Endothelial cell of umbilical vein (primary cell): ENCODE results near the gene KRT8. TPM values are rescaled to one million over a fixed set of nuclear protein-coding genes. Genes with fewer than 3 reads are reported as not detected.

Experiments used
- BruUV-seq: library from RNA; stranded (reverse); fragments of 400-500 nt; replicated peaks from 2 replicates; lab custom pipeline; 2021; lab: Mats Ljungman, UMichigan
- CTCF ChIA-PET: fragments of 300-600, 350-600 bp; sonication (Branson Sonifier 250); formaldehyde crosslinking; loops from one replicate; lab custom pipeline; 2021; ENCODE audit warnings: antibody characterized with exemption, inconsistent platforms; lab: Charles Lee
- POLR2A ChIA-PET: fragments of 300-600, 350-600 bp; sonication (Branson Sonifier 250); formaldehyde crosslinking; loops from one replicate; lab custom pipeline; 2021; ENCODE audit warnings: antibody characterized with exemption, inconsistent platforms; lab: Charles Lee
- DNase-seq: peaks from one replicate; pipeline ENCODE4 v3.0.0-alpha.2; 2011; ENCODE audit warnings: low read depth, low spot score
- FAIRE-seq: peaks from 2 replicates; lab custom pipeline; 2011; peaks lifted over from hg19 to GRCh38; lab: Jason Lieb, UNC
- H2AFZ ChIP-seq: 2 replicates; pipeline ENCODE4 v1.6.0; 2012; ENCODE audit warnings: low read depth, low read length, control low read depth, inconsistent platforms
- H3K27ac ChIP-seq: 2 replicates; pipeline ENCODE4 v1.5.1; 2011; ENCODE audit warnings: low read depth, mild to moderate bottlenecking, control low read depth, low read length, moderate library complexity; ENCODE audit not compliant: insufficient read depth
- H3K27me3 ChIP-seq, 2 experiments: 2 replicates each; pipeline versions ENCODE4 v1.6.0 to v1.6.1; 2011; ENCODE audit warnings: low read length in 2 of 2, mixed read lengths in 1 of 2; ENCODE audit not compliant: control insufficient read depth in 2 of 2, insufficient read depth in 2 of 2
- H3K36me3 ChIP-seq, 2 experiments: 2 replicates in 1 of 2; 3 replicates in 1 of 2; pipeline ENCODE4 v1.5.1; 2011; ENCODE audit warnings: low read length in 2 of 2, mild to moderate bottlenecking in 1 of 2, moderate library complexity in 1 of 2; ENCODE audit not compliant: control insufficient read depth in 2 of 2, insufficient read depth in 2 of 2; ENCODE audit errors: extremely low read depth in 1 of 2
- H3K4me1 ChIP-seq: 3 replicates; pipeline ENCODE4 v1.5.1; 2011; ENCODE audit warnings: mild to moderate bottlenecking, low read length; ENCODE audit not compliant: control insufficient read depth, insufficient read depth; ENCODE audit errors: extremely low read depth
- H3K4me2 ChIP-seq: 2 replicates; pipeline ENCODE4 v1.6.1; 2011; ENCODE audit warnings: low read length, control low read depth, mixed read lengths; ENCODE audit not compliant: insufficient read depth
- H3K4me3 ChIP-seq, 3 experiments: fragments of 200-600 bp in 1 of 3; sonication (generic), shearing (Covaris generic) in 1 of 3; replicated peaks in 1 of 3; 2 replicates each; pipeline ENCODE4 v1.5.1; 2011 to 2016; ENCODE audit warnings: control low read depth in 3 of 3, low read length in 3 of 3, mild to moderate bottlenecking in 2 of 3, inconsistent platforms in 1 of 3, low read depth in 1 of 3, moderate library complexity in 1 of 3; ENCODE audit not compliant: insufficient read depth in 1 of 3
- H3K79me2 ChIP-seq: 2 replicates; pipeline ENCODE4 v1.6.0; 2012; ENCODE audit warnings: low read length, inconsistent platforms; ENCODE audit not compliant: control insufficient read depth, insufficient read depth
- H3K9ac ChIP-seq: replicated peaks from 2 replicates; pipeline ENCODE3; 2011; ENCODE audit warnings: low read length, control low read depth; ENCODE audit not compliant: insufficient read depth; ENCODE audit errors: extremely low read depth
- H3K9me1 ChIP-seq: replicated peaks from 3 replicates; pipeline ENCODE4 v1.6.0; 2011; ENCODE audit warnings: mild to moderate bottlenecking, low read length; ENCODE audit not compliant: control insufficient read depth, insufficient read depth; ENCODE audit errors: extremely low read depth
- H3K9me3 ChIP-seq: replicated peaks from 2 replicates; pipeline ENCODE4 v1.5.1; 2012; ENCODE audit warnings: low read length, inconsistent platforms; ENCODE audit not compliant: control insufficient read depth, insufficient read depth
- H4K20me1 ChIP-seq: replicated peaks from 2 replicates; pipeline ENCODE3; 2011; ENCODE audit warnings: mild to moderate bottlenecking, low read length; ENCODE audit not compliant: control insufficient read depth, insufficient read depth; ENCODE audit errors: extremely low read depth
- CTCF ChIP-seq, 2 donors: IDR thresholded peaks; 1 replicate in 1 of 2; 2 replicates in 1 of 2; pipeline ENCODE4 v1.5.1; 2011; ENCODE audit warnings: low read length in 2 of 2, mild to moderate bottlenecking in 2 of 2, moderate library complexity in 2 of 2, control low read depth in 1 of 2, inconsistent platforms in 1 of 2, low read depth in 1 of 2; ENCODE audit not compliant: insufficient read depth in 1 of 2; ENCODE audit errors: extremely low read depth in 1 of 2
- JUN ChIP-seq: IDR thresholded peaks from 2 replicates; pipeline ENCODE4 v1.6.1; 2011; ENCODE audit warnings: borderline replicate concordance, low read depth; ENCODE audit not compliant: insufficient read length, insufficient read depth
- MAX ChIP-seq: IDR thresholded peaks from 2 replicates; pipeline ENCODE4 v1.6.1; 2011; ENCODE audit not compliant: insufficient read depth, insufficient read length
- dilution Hi-C: fragments of 300-500 bp; cut with MboI; formaldehyde crosslinking; loops from one replicate; pipeline ENCODE4 v1.15.0; 2019; ENCODE audit warnings: low sequenced_read_pairs; ENCODE audit not compliant: extremely low pct_ligation_motif_present
- intact Hi-C: fragments of 100-400 bp; cut with micrococcal nuclease; formaldehyde crosslinking; loops from one replicate; pipeline ENCODE4 v1.10.0; 2022
- polyA plus RNA-seq, 4 experiments: library from polyadenylated mRNA; depleted of rRNA in 3 of 4; stranded (reverse) in 3 of 4; unstranded in 1 of 4; fragments of >200 nt; gene quantifications; 2 replicates each; pipeline versions ENCODE4 v1.2.1 to v1.2.3, GENCODE V29; 2011 to 2012; ENCODE audit warnings: missing spikeins in 1 of 4
- total RNA-seq: library from RNA; stranded (reverse); gene quantifications from 2 replicates; pipeline ENCODE4 v1.2.3, GENCODE V29; 2021

The KRT8 gene
- total and polyA plus RNA-seq, 2 donors (not counting 3 experiments of a cell fraction or from before 2014, with no cell fraction given): 23.5 to 31.7 TPM

GRCh38 chr12:52901715-52902541 lies 2.9 kb downstream of the KRT8 start:
- BruUV-seq: no TSS peak
- Histone ChIP-seq H2AFZ (no peak overlapping the region), H3K36me3 (no peaks in the 10 kb centered on the region), H3K9me3 (no peaks in the 10 kb centered on the region), H3K4me3 (no peak overlapping the region), H4K20me1 (no peaks in the 10 kb centered on the region), H3K27ac (no peak overlapping the region), H3K4me2 (no peak overlapping the region), H3K4me1 (peaks cover 10% of the 10 kb centered on the region), H3K79me2 (no peaks in the 10 kb centered on the region), H3K9ac (no peak overlapping the region), H3K9me1 (no peaks in the 10 kb centered on the region), H3K27me3 (no peaks in the 10 kb centered on the region)
- dilution Hi-C loops: no loop called here
- CTCF ChIA-PET: no interaction called here
- POLR2A ChIA-PET: no interaction called here
- intact Hi-C loops: no loop called here
- no peak for DNase-seq
- no peak for FAIRE-seq
- TF ChIP-seq JUN (no peak), CTCF (IDR thresholded peaks at IDR 0.05; ENCODE audit: extremely low read depth in 1 of 2, insufficient read depth in 1 of 2, low read depth in 1 of 2, low read length in 2 of 2) (no peak), MAX (no peak)
